HG02642 (cell line): ENCODE results near the gene XIRP1.
A peak's percentile ranks its signal among the peaks of the same experiment; 100 is the strongest.
"Not testable (repeated sequence)": the region's sequence is repeated elsewhere in the genome, so short reads cannot be mapped to it uniquely, and the experiment has no call there.

Experiments used
- ATAC-seq: cut with Tn5 transposase; IDR thresholded peaks from one replicate; pipeline ENCODE4 v1.9.1; 2021; ENCODE audit warnings: mild to moderate bottlenecking; ENCODE audit not compliant: unreplicated experiment, poor library complexity

Gene XIRP1

DNA sequence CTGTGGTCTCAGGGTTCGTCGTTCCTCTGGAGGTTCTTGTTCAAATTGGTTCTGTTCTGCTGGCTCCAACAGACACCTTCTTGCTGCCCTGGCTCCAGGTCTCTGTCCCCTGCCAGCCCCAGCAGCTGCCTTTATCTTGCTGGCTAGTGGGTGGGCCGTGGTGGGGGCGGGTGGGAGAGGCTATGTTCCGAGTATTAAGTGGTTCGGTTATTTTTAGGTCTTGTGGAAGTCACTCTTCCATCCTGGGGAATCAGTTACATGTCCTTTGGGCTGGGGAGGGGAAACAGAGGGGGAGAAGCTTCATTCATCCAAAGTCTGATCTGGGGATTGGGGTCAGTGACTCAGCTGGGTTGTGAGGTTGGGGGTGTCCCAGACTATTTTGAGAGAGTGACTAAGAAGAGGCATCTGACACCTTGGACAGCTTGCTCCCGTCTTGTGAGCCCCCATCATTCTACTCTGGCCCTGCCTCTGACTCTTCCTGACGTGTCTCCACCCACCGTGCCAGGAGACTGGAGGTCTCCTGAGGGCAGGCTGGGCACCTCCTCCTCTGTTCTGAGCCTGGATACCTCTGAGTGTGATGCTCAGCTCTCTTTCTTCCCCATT is at the start of gene XIRP1:
TSS of gene XIRP1 (minus strand) at position 106 of the 603 bp plus-strand sequence. CDS start 3,150 bp downstream, outside the sequence.
- ATAC-seq: no peak

GRCh38 chr3:39241561-39241960 is 49.2 kb upstream of the XIRP1 start:
- no peak for ATAC-seq

GRCh38 chr3:39237027-39237426 is 44.6 kb upstream of the XIRP1 start:
- no peak for ATAC-seq

- no peak for ATAC-seq
These were observed 42.3 kb upstream of the XIRP1 start for GRCh38 chr3:39234651-39235050.

- no peak for ATAC-seq
These were observed 40.5 kb upstream of the XIRP1 start for GRCh38 chr3:39232859-39233258.

DNA sequence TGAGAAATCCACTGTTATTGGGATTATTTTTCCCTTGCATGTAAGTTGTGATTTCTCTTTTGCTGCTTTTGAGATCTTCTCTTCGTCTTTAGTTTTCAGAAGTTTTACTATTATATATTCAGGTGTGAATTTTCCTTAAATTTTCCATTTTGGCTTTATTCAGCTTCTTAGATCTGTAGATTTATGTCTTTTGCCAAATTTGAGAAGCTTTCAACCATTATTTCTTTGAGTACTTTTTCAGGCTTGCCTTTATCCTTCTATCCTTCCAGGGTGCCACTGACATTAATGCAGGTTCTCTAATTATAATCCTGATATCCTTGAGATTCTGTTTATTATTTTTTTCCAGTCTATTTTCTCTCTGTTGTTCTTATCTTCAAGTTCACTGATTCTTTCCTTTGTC is 38.1 kb upstream of the XIRP1 start:
- no peak for ATAC-seq

GRCh38 chr3:39228496-39228895 is 36.1 kb upstream of the XIRP1 start:
- no peak for ATAC-seq

GRCh38 chr3:39227596-39227995 is 35.2 kb upstream of the XIRP1 start:
- not testable (repeated sequence) for ATAC-seq

DNA sequence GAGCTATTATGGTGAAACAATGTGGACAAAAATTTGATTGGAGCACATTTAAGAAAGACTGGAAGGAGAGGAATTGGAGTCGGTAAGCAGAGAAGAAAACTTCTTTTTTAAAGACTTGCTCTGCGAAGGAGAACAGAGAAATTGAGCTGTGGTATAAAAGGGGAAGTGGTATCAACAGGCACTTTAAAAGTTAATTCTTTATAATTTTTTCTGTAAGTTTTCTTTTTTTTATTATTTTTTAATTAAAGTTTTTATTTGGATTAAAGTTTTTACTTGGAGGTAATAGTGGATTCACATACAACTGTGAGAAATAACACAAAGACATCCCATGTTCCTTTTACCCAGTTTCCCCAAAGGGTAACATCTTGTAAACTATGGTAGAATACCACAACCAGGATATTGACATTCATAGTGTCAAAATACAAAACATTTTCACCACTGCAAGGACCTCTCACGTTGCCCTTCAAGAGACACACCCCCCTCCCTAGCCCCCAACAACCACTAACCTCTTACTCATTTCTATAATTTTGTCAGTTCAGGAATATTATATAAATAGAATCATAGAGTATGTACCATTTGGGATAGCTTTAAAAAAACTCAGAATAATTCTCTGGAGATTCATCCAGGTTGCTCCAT is 33.8 kb upstream of the XIRP1 start:
- ATAC-seq: no peak

- no peak for ATAC-seq
These were observed 31.9 kb upstream of the XIRP1 start for GRCh38 chr3:39224288-39224687.

GRCh38 chr3:39222939-39223338 is 30.5 kb upstream of the XIRP1 start:
- no peak for ATAC-seq

GRCh38 chr3:39222462-39222861 is 30.1 kb upstream of the XIRP1 start:
- ATAC-seq: no peak

- ATAC-seq: no peak
These were observed 28.7 kb upstream of the XIRP1 start for GRCh38 chr3:39221141-39221530.

DNA sequence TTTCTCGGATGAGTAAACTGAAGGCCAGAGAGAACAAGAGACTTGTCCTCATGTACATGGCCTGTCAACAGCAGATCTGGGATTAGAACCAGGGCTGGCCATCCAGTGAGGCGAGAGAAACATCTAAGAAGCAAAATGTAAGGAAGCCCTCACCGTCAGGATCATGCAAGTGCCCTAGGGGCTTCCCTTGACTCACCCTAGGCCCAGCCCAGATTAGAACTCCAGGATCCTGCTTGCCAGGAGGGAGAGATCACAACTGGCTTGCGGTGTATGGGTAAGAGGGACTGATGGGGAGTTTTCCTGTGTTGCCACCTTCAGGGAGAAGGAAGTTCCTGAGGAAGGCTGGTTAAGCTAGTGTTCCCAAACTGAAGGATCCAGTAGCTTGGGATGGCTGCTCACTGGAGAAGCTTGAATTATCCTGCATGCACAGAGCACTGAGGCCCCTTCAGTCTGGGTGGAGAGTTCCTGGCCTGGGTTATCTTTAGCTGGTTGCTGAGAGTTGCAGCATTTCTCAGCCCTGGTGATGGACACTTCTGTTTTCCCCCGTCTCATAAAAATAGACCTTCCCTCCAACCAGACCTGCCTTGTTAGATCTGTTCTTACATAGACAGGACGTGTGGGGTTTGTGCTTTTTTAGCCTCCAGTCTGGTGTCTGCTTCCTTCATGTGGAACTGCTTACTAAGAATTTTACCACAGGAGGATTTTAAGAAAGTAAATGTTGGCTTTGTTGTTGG is 28.2 kb upstream of the XIRP1 start:
- no peak for ATAC-seq

DNA sequence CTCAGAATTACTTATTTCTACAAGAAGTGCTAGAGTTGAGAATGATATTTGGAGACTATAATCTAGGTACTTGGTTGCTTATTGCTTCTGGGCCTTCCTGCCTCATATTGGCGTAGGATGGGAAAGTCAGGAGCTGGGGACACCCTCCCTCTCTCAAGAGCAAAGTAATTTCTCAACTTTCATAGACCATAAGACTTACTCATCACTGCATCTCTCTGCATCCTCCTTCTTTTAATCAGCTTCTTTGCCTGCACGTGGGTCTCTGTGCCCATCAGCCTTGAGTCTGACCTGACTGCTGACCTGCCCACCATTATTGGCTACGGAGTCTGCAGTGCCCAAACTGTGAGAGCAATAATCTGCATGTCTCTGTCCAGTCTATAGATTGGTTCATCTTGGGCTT is 27.3 kb upstream of the XIRP1 start:
- no peak for ATAC-seq

GRCh38 chr3:39216176-39216790 is 23.9 kb upstream of the XIRP1 start:
- peak; percentile 95 for ATAC-seq

GRCh38 chr3:39213613-39214012 is 21.2 kb upstream of the XIRP1 start:
- ATAC-seq: no peak

GRCh38 chr3:39212665-39213064 is 20.3 kb upstream of the XIRP1 start:
- no peak for ATAC-seq

DNA sequence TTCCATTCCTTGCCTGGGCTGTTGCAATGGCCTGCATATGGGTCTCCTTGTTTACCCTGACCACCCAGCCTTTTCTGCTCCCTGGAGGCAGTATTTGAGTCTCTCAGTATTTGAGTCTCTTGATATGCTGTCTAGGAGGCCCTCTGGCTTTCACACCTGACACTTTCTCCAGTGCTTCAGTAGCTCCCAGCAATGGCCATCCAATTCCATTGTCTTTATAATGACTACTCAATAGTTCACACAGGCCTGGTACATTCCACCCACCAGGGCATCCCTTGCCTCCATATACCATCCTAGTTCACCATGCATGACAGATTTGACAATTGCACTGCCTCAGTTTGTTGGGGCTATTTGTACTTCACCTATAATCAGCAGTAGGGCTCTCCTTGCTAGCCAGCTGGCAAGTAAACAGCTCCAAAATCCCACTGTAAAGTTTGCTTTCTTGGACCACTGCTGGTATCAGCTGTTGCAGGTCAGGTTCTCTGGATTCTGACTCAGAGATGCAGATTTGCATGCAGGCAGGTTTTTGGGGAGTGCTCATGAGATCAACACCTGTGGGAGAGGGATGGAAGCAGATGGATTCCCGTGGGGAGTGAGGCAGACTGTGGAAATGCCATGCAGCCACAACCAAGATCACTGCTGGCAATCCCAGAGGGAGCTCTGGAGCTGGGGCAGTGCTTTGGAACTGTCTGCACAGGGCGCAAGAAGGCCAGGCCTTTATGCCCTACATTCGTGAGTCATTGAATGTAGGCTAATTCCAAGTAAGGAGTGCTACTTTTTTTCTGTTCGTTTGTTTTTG is 19.1 kb upstream of the XIRP1 start:
- ATAC-seq: no peak

DNA sequence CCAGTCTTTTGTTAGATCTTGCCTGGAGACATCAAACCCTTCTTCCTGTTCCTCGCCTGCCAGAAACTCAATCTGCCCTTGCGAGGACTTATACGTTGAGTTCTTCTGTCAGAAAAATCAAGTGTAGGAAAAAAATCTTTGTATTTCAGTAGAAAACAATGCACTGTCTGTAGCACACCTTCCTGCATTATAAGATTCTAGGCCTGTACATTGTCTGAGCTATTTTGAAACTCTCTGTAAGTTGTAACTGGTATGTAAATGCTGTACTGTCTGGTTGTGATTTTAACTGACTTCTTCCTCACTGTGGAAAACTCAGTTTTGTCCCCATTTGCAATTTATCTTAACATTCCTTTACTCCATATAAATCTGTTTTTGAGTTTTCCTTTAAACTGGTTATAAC is 17.7 kb upstream of the XIRP1 start:
- no peak for ATAC-seq
